Effector CD4-positive, alpha-beta T cell (primary cell): ENCODE data around the gene C22orf39.

Experiments
- DNase-seq: peaks from one replicate; pipeline ENCODE4 v3.0.0-alpha.2; 2020
- total RNA-seq: gene quantifications from one replicate; lab custom pipeline; 2026; lab: John Stamatoyannopoulos, UW

Gene C22orf39
- 19.7 reads per million, percentile 46 among the genes with 10 or more reads in this experiment for total RNA-seq

- peak; percentile 87 for DNase-seq
Observed at GRCh38 chr22:19447330-19448075, at the start of gene C22orf39. Gene C22orf39 (minus strand): TSS chr22:19447711. CDS start chr22:19447688, 23 bp downstream.

- DNase-seq: no peak
Observed at GRCh38 chr22:19497245-19497644, 49.7 kb upstream of the C22orf39 start.

GRCh38 chr22:19496324-19496630, 48.8 kb upstream of the C22orf39 start:
- no peak for DNase-seq

GRCh38 chr22:19495562-19496323, 48.2 kb upstream of the C22orf39 start:
- DNase-seq: no peak

- no peak for DNase-seq
Observed at GRCh38 chr22:19494676-19495173, 47.2 kb upstream of the C22orf39 start.

- DNase-seq: no peak
Observed at GRCh38 chr22:19494001-19494560, 46.6 kb upstream of the C22orf39 start.

GRCh38 chr22:19492504-19493174, 45.1 kb upstream of the C22orf39 start:
- no peak for DNase-seq

GRCh38 chr22:19490628-19491230, 43.2 kb upstream of the C22orf39 start:
- DNase-seq: no peak

GRCh38 chr22:19488884-19489843, 41.7 kb upstream of the C22orf39 start:
- DNase-seq: no peak

- DNase-seq: no peak
Observed at GRCh38 chr22:19488285-19488684, 40.8 kb upstream of the C22orf39 start.

- no peak for DNase-seq
Observed at GRCh38 chr22:19483481-19484244, 36.2 kb upstream of the C22orf39 start.

- DNase-seq: no peak
Observed at GRCh38 chr22:19482297-19482696, 34.8 kb upstream of the C22orf39 start.

GRCh38 chr22:19480789-19481188, 33.3 kb upstream of the C22orf39 start:
- DNase-seq: no peak

GRCh38 chr22:19480173-19480568, 32.7 kb upstream of the C22orf39 start:
- no peak for DNase-seq

- peak; percentile 91 for DNase-seq
Observed at GRCh38 chr22:19479355-19480172, 32.1 kb upstream of the C22orf39 start, which contains the start of gene CDC45. Gene CDC45 (plus strand): TSS chr22:19479920. CDS start chr22:19479969, 49 bp downstream.

GRCh38 chr22:19478901-19479354, 31.4 kb upstream of the C22orf39 start, which contains the start of gene UFD1:
Gene UFD1 (minus strand): TSS chr22:19479193. CDS start chr22:19479085, 108 bp downstream.
- peak; percentile 74 for DNase-seq

- DNase-seq: peak; percentile 12
Observed at GRCh38 chr22:19478045-19478900, 30.8 kb upstream of the C22orf39 start.
